Measurements from ENCODE around the gene SLAMF6. TPM values are rescaled to one million over a fixed set of nuclear protein-coding genes. Genes with fewer than 3 reads are reported as not detected.

SLAMF6 gene
- polyA plus RNA-seq, 1 donor (not counting 4 experiments of a cell fraction or from before 2014, with no cell fraction given), result not detected

- no peaks in the 10 kb centered on the region for H3K9me3 ChIP-seq (ENCODE audit: control insufficient read depth, low read depth, low read length)
- TF ChIP-seq EZH2 (IDR thresholded peaks at IDR 0.05; ENCODE audit: low read length), result no peak
- TF ChIP-seq CTCF (optimal IDR thresholded peaks at IDR 0.05 in 1 of 3, IDR thresholded peaks at IDR 0.05 in 1 of 3, conservative IDR thresholded peaks at IDR 0.05 in 1 of 3; ENCODE audit: extremely low read depth in 1 of 3, insufficient read depth in 2 of 3, low read length in 3 of 3), result no peak
- H3K9me1 ChIP-seq (ENCODE audit: control insufficient read depth, extremely low read depth, insufficient read depth, low read length), result no peaks in the 10 kb centered on the region
- H3K9ac ChIP-seq (ENCODE audit: control insufficient read depth, extremely low read depth, insufficient read depth, low read length), result no peak overlapping the region
- no peak for FAIRE-seq
- H3K4me3 ChIP-seq (ENCODE audit: control insufficient read depth in 2 of 3, extremely low read depth in 1 of 3, insufficient read depth in 2 of 3, low read depth in 1 of 3, low read length in 3 of 3), result no peak overlapping the region
- H3K4me1 ChIP-seq (ENCODE audit: control insufficient read depth, extremely low read depth, insufficient read depth, low read length), result no peaks in the 10 kb centered on the region
- no peak overlapping the region for H3K27ac ChIP-seq (ENCODE audit: control insufficient read depth, insufficient read depth, low read length)
- no peak for DNase-seq (ENCODE audit: low read depth, low spot score)
- peaks cover 10% of the 10 kb centered on the region for H3K27me3 ChIP-seq (ENCODE audit: control insufficient read depth, extremely low read depth, insufficient read depth, low read length)
- dilution Hi-C loops (cut with MboI; ENCODE audit: extremely low pct_ligation_motif_present, low sequenced_read_pairs), result no loop called here
- no peak overlapping the region for H2AFZ ChIP-seq (ENCODE audit: control insufficient read depth, low read length)
- no peaks in the 10 kb centered on the region for H3K36me3 ChIP-seq (ENCODE audit: control insufficient read depth in 2 of 2, extremely low read depth in 1 of 2, insufficient read depth in 2 of 2, low read length in 2 of 2)
- no peaks in the 10 kb centered on the region for H4K20me1 ChIP-seq (ENCODE audit: control insufficient read depth, extremely low read depth, insufficient read depth, low read length)
- no peak overlapping the region for H3K4me2 ChIP-seq (ENCODE audit: control insufficient read depth, extremely low read depth, insufficient read depth, low read depth, low read length)
- H3K79me2 ChIP-seq (ENCODE audit: control insufficient read depth, insufficient read depth, low read length), result no peaks in the 10 kb centered on the region
Observed at GRCh38 chr1:160504651-160505050, 18.4 kb downstream of the SLAMF6 start.

GRCh38 chr1:160503087-160503486, 20.0 kb downstream of the SLAMF6 start:
- H3K36me3 ChIP-seq (ENCODE audit: control insufficient read depth in 2 of 2, extremely low read depth in 1 of 2, insufficient read depth in 2 of 2, low read length in 2 of 2), result no peaks in the 10 kb centered on the region
- no peak overlapping the region for H3K9ac ChIP-seq (ENCODE audit: control insufficient read depth, extremely low read depth, insufficient read depth, low read length)
- TF ChIP-seq CTCF (optimal IDR thresholded peaks at IDR 0.05 in 1 of 3, IDR thresholded peaks at IDR 0.05 in 1 of 3, conservative IDR thresholded peaks at IDR 0.05 in 1 of 3; ENCODE audit: extremely low read depth in 1 of 3, insufficient read depth in 2 of 3, low read length in 3 of 3), result no peak
- no peak for TF ChIP-seq EZH2 (IDR thresholded peaks at IDR 0.05; ENCODE audit: low read length)
- no peaks in the 10 kb centered on the region for H3K9me1 ChIP-seq (ENCODE audit: control insufficient read depth, extremely low read depth, insufficient read depth, low read length)
- DNase-seq (ENCODE audit: low read depth, low spot score), result no peak
- H3K4me3 ChIP-seq (ENCODE audit: control insufficient read depth in 2 of 3, extremely low read depth in 1 of 3, insufficient read depth in 2 of 3, low read depth in 1 of 3, low read length in 3 of 3), result no peak overlapping the region
- H3K4me2 ChIP-seq (ENCODE audit: control insufficient read depth, extremely low read depth, insufficient read depth, low read depth, low read length), result no peak overlapping the region
- H3K79me2 ChIP-seq (ENCODE audit: control insufficient read depth, insufficient read depth, low read length), result no peaks in the 10 kb centered on the region
- FAIRE-seq, result no peak
- H3K27me3 ChIP-seq (ENCODE audit: control insufficient read depth, extremely low read depth, insufficient read depth, low read length), result peaks cover 10% of the 10 kb centered on the region
- no peaks in the 10 kb centered on the region for H4K20me1 ChIP-seq (ENCODE audit: control insufficient read depth, extremely low read depth, insufficient read depth, low read length)
- dilution Hi-C loops (cut with MboI; ENCODE audit: extremely low pct_ligation_motif_present, low sequenced_read_pairs), result no loop called here
- H2AFZ ChIP-seq (ENCODE audit: control insufficient read depth, low read length), result no peak overlapping the region
- H3K4me1 ChIP-seq (ENCODE audit: control insufficient read depth, extremely low read depth, insufficient read depth, low read length), result no peaks in the 10 kb centered on the region
- no peak overlapping the region for H3K27ac ChIP-seq (ENCODE audit: control insufficient read depth, insufficient read depth, low read length)
- H3K9me3 ChIP-seq (ENCODE audit: control insufficient read depth, low read depth, low read length), result no peaks in the 10 kb centered on the region

All from keratinocyte (primary cell).